ENCODE data around the gene COX6B2.

DNA sequence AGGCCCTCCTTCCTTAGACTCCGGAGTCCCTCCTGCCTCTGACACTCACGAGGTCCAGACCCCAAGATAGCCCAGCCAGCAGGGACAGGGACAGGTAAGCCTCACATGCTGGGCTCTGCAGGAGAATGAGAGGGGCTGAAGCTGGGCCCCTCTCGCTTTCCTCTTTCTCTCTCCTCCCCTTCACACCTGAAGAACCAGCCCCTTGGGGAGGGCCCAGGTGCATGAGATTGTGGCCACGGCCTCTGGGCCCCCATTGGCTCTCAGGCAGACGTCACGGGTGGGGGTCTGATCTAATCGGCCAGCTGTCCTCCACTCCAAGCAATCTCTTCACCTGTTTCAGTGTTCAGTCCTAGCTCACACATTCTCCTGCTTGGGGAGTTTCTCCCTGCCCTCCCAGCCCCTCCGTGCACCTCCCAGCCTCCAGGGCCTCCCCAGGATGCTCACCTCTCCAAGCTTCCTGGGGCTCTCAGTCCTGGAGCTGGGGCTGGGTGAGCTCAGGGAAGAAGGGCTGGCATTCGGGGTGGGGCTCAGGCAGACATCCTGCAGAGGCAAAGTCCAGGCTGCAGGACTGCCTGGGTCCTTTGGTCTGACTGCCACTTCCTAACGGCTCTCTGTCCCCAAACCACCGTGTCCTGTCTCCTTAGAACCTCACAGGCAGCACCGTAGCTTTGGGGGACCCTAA is 32.2 kb downstream of the COX6B2 start:
- TF ChIP-seq, protein P1, sequence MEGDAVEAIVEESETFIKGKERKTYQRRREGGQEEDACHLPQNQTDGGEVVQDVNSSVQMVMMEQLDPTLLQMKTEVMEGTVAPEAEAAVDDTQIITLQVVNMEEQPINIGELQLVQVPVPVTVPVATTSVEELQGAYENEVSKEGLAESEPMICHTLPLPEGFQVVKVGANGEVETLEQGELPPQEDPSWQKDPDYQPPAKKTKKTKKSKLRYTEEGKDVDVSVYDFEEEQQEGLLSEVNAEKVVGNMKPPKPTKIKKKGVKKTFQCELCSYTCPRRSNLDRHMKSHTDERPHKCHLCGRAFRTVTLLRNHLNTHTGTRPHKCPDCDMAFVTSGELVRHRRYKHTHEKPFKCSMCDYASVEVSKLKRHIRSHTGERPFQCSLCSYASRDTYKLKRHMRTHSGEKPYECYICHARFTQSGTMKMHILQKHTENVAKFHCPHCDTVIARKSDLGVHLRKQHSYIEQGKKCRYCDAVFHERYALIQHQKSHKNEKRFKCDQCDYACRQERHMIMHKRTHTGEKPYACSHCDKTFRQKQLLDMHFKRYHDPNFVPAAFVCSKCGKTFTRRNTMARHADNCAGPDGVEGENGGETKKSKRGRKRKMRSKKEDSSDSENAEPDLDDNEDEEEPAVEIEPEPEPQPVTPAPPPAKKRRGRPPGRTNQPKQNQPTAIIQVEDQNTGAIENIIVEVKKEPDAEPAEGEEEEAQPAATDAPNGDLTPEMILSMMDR (IDR thresholded peaks at IDR 0.05; ENCODE audit: low read depth, low read length, missing input control): no peak
- no peak for TF ChIP-seq YY1 (IDR thresholded peaks at IDR 0.05)
- no peak for TF ChIP-seq TAF1 (conservative IDR thresholded peaks at IDR 0.05)
- TF ChIP-seq NR2F2 (IDR thresholded peaks at IDR 0.05): no peak
- TF ChIP-seq JUND (IDR thresholded peaks at IDR 0.05): no peak
- TF ChIP-seq, protein P2, sequence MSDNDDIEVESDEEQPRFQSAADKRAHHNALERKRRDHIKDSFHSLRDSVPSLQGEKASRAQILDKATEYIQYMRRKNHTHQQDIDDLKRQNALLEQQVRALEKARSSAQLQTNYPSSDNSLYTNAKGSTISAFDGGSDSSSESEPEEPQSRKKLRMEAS (IDR thresholded peaks at IDR 0.05): no peak
- TF ChIP-seq, protein P3, sequence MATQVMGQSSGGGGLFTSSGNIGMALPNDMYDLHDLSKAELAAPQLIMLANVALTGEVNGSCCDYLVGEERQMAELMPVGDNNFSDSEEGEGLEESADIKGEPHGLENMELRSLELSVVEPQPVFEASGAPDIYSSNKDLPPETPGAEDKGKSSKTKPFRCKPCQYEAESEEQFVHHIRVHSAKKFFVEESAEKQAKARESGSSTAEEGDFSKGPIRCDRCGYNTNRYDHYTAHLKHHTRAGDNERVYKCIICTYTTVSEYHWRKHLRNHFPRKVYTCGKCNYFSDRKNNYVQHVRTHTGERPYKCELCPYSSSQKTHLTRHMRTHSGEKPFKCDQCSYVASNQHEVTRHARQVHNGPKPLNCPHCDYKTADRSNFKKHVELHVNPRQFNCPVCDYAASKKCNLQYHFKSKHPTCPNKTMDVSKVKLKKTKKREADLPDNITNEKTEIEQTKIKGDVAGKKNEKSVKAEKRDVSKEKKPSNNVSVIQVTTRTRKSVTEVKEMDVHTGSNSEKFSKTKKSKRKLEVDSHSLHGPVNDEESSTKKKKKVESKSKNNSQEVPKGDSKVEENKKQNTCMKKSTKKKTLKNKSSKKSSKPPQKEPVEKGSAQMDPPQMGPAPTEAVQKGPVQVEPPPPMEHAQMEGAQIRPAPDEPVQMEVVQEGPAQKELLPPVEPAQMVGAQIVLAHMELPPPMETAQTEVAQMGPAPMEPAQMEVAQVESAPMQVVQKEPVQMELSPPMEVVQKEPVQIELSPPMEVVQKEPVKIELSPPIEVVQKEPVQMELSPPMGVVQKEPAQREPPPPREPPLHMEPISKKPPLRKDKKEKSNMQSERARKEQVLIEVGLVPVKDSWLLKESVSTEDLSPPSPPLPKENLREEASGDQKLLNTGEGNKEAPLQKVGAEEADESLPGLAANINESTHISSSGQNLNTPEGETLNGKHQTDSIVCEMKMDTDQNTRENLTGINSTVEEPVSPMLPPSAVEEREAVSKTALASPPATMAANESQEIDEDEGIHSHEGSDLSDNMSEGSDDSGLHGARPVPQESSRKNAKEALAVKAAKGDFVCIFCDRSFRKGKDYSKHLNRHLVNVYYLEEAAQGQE (IDR thresholded peaks at IDR 0.05): no peak
